Stimulated activated naive CD4-positive, alpha-beta T cell treated with Interleukin-2 at 50 U/mL for 16 hours (primary cell): ENCODE results near the gene FKBP10.
A peak's percentile ranks its signal among the peaks of the same experiment; 100 is the strongest.
"Not testable (repeated sequence)": the region's sequence is repeated elsewhere in the genome, so short reads cannot be mapped to it uniquely, and the experiment has no call there.

Source experiments
- DNase-seq: peaks from one replicate; lab custom pipeline; 2025; lab: John Stamatoyannopoulos, UW

The FKBP10 gene

GRCh38 chr17:41839448-41839847 lies 26.6 kb downstream of the FKBP10 start:
- DNase-seq: not testable (repeated sequence)

- not testable (repeated sequence) for DNase-seq
Observed at GRCh38 chr17:41840781-41841180, 28.0 kb downstream of the FKBP10 start.

GRCh38 chr17:41844971-41845370 lies 32.2 kb downstream of the FKBP10 start:
- DNase-seq: no peak

GRCh38 chr17:41848788-41849187 lies 36.0 kb downstream of the FKBP10 start:
- no peak for DNase-seq

GRCh38 chr17:41849251-41849990 lies 36.6 kb downstream of the FKBP10 start:
- no peak for DNase-seq

GRCh38 chr17:41851382-41851781 lies 38.6 kb downstream of the FKBP10 start:
- DNase-seq: not testable (repeated sequence)

GRCh38 chr17:41860254-41860931 lies 47.6 kb downstream of the FKBP10 start:
- no peak for DNase-seq

- DNase-seq: peak; percentile 32
Observed at GRCh38 chr17:41863074-41863848, 50.5 kb downstream of the FKBP10 start.

GRCh38 chr17:41864498-41864835 lies 51.7 kb downstream of the FKBP10 start:
- DNase-seq: peak; percentile 71

GRCh38 chr17:41864836-41865595 lies 52.2 kb downstream of the FKBP10 start, which contains the start of gene KLHL11:
TSS of gene KLHL11 (minus strand) at chr17:41865423. CDS start at chr17:41865370, 53 bp downstream.
- DNase-seq: peak; percentile 87

GRCh38 chr17:41865596-41865893 lies 52.7 kb downstream of the FKBP10 start:
- DNase-seq: no peak

GRCh38 chr17:41868568-41868967 lies 55.8 kb downstream of the FKBP10 start:
- DNase-seq: no peak

GRCh38 chr17:41869426-41869825 lies 56.6 kb downstream of the FKBP10 start:
- no peak for DNase-seq

- no peak for DNase-seq
Observed at GRCh38 chr17:41870097-41870496, 57.3 kb downstream of the FKBP10 start.

GRCh38 chr17:41870627-41871026 lies 57.8 kb downstream of the FKBP10 start:
- DNase-seq: no peak

- DNase-seq: no peak
Observed at GRCh38 chr17:41871789-41872188, 59.0 kb downstream of the FKBP10 start.
